Endodermal cell (in vitro differentiated cells): ENCODE data around the gene KIF16B. TPM values are rescaled to one million over a fixed set of nuclear protein-coding genes. Genes with fewer than 3 reads are reported as not detected.

ENCODE experiments used
- DNase-seq: peaks from one replicate; pipeline ENCODE4 v3.0.0-alpha.2; 2017
- H3K27ac ChIP-seq: 2 replicates; pipeline ENCODE4 v1.5.1; 2013; ENCODE audit warnings: mild to moderate bottlenecking, low read depth, low read length, moderate library complexity
- H3K27me3 ChIP-seq: 2 replicates; pipeline ENCODE4 v1.6.1; 2013; ENCODE audit warnings: mild to moderate bottlenecking, low read length, moderate library complexity; ENCODE audit not compliant: insufficient read depth, control insufficient read depth, poor library complexity, severe bottlenecking
- H3K36me3 ChIP-seq: 2 replicates; pipeline ENCODE4 v1.7.0; 2013; ENCODE audit warnings: mild to moderate bottlenecking, low read length, moderate library complexity; ENCODE audit not compliant: control insufficient read depth, insufficient read depth
- H3K4me1 ChIP-seq: one replicate; pipeline ENCODE4 v1.7.0; 2013; ENCODE audit warnings: low read length; ENCODE audit not compliant: control insufficient read depth, insufficient read depth
- H3K4me3 ChIP-seq: 2 replicates; pipeline ENCODE4 v1.5.1; 2013; ENCODE audit warnings: mild to moderate bottlenecking, low read length, moderate library complexity
- H3K9ac ChIP-seq: 2 replicates; pipeline ENCODE4 v1.6.1; 2013; ENCODE audit warnings: mild to moderate bottlenecking, low read length, moderate library complexity; ENCODE audit not compliant: poor library complexity, severe bottlenecking; ENCODE audit errors: extremely low read depth
- H3K9me3 ChIP-seq: 2 replicates; pipeline ENCODE4 v1.6.1; 2013; ENCODE audit warnings: mild to moderate bottlenecking, low read length, moderate library complexity; ENCODE audit not compliant: control insufficient read depth
- H3K27ac Mint-ChIP-seq: 2 replicates; pipeline ENCODE4 v1.8.0; 2020; ENCODE audit warnings: mixed read lengths
- H3K27me3 Mint-ChIP-seq: 2 replicates; pipeline ENCODE4 v1.8.0; 2021; ENCODE audit warnings: mild to moderate bottlenecking, mixed read lengths; ENCODE audit not compliant: insufficient read depth
- H3K36me3 Mint-ChIP-seq: 2 replicates; pipeline ENCODE4 v1.8.0; 2020; ENCODE audit warnings: low read depth, mixed read lengths
- H3K4me1 Mint-ChIP-seq: 2 replicates; pipeline ENCODE4 v1.8.0; 2020; ENCODE audit warnings: mixed read lengths
- H3K4me3 Mint-ChIP-seq: 2 replicates; pipeline ENCODE4 v1.8.0; 2020; ENCODE audit warnings: mild to moderate bottlenecking, moderate library complexity, mixed read lengths
- H3K9me3 Mint-ChIP-seq: 2 replicates; pipeline ENCODE4 v1.8.0; 2020; ENCODE audit warnings: mild to moderate bottlenecking, mixed read lengths
- WGBS, 2 experiments: methylation state at CpG; one replicate each; pipeline versions ENCODE4 v1.1.5 to v1.1.7; 2013; ENCODE audit warnings: missing lambda C conversion rate in 2 of 2, mixed read lengths in 1 of 2; ENCODE audit not compliant: insufficient coverage in 1 of 2, insufficient read length in 1 of 2; 5-methylcytosine and 5-hydroxymethylcytosine counted together
- total RNA-seq, 2 donors: library from RNA; stranded (reverse); fragmentation: NEBNext Ultra II Directional in 1 of 2; extraction: Animal tissue kit (Norgen Biotek cat#: 25700) in 1 of 2; gene quantifications; 2 replicates in 1 of 2; 3 replicates in 1 of 2; pipeline ENCODE4 v1.2.1, GENCODE V29; 2021
- TF ChIP-seq, protein P1 (sequence below): fragments of 200-600 bp; sonication (generic); conservative IDR thresholded peaks from 2 replicates; pipeline ENCODE4 v1.5.0; 2021; ENCODE audit warnings: antibody characterized with exemption, mild to moderate bottlenecking

KIF16B gene
- total RNA-seq, 2 donors from 2014 or later: 17.3 to 18.8 TPM

DNA sequence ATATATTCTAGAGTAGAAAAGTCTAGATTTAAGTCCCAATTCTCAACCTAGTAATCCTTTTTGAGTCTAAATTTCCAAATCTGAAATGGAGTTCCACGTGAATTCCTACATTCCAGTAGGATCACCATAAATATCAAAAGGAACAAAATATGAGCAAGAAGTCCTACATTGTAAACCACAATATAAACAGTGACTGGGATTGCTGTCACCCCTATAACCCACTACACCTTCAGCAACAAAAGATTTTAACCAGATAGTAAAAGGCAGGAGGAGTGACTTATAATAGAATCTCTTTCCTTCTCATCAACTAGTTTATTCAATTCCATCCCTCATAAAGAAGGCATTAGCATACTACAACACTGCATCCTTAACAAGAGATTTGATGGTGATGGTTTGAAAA lies 210.6 kb downstream of the KIF16B start:
- 80 to 100% methylated on average over 1 of the region's 1 CpG for WGBS, 2 experiments

DNA sequence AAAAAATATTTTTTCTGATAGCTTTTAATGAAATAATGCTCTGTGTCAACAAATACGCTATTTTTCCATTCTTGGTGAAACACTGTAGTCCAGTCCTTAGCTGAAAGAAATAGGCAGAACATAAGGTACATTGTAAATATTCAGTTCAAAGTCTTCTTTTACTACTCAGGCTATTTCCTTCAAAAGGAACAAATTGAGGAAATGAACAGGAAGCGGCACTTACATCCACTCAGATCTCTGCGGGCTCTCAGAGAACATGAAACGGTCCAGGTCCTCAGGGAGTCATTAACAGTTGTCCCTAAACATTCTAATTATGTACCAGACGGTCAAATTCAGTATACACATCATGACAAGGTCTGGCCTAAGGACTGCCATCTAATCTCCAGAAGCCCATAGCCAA lies 212.6 kb downstream of the KIF16B start:
- Mint-ChIP-seq H3K36me3 (peaks cover 7% of the 10 kb centered on the region), H3K4me3 (no peak overlapping the region), H3K27me3 (no peaks in the 10 kb centered on the region), H3K4me1 (no peaks in the 10 kb centered on the region), H3K9me3 (no peaks in the 10 kb centered on the region), H3K27ac (no peak overlapping the region)
- H3K4me3 ChIP-seq: no peak overlapping the region
- WGBS, 2 experiments: 89 to 94% methylated on average over 5 of the region's 5 CpGs
- H3K27me3 ChIP-seq: no peaks in the 10 kb centered on the region
- H3K4me1 ChIP-seq: no peaks in the 10 kb centered on the region
- no peak overlapping the region for H3K27ac ChIP-seq
- H3K36me3 ChIP-seq: no peaks in the 10 kb centered on the region
- DNase-seq: no peak
- no peaks in the 10 kb centered on the region for H3K9me3 ChIP-seq
- no peak overlapping the region for H3K9ac ChIP-seq
- TF ChIP-seq, protein P1, sequence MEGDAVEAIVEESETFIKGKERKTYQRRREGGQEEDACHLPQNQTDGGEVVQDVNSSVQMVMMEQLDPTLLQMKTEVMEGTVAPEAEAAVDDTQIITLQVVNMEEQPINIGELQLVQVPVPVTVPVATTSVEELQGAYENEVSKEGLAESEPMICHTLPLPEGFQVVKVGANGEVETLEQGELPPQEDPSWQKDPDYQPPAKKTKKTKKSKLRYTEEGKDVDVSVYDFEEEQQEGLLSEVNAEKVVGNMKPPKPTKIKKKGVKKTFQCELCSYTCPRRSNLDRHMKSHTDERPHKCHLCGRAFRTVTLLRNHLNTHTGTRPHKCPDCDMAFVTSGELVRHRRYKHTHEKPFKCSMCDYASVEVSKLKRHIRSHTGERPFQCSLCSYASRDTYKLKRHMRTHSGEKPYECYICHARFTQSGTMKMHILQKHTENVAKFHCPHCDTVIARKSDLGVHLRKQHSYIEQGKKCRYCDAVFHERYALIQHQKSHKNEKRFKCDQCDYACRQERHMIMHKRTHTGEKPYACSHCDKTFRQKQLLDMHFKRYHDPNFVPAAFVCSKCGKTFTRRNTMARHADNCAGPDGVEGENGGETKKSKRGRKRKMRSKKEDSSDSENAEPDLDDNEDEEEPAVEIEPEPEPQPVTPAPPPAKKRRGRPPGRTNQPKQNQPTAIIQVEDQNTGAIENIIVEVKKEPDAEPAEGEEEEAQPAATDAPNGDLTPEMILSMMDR: no peak

More for the DNA sequence above, 210.6 kb downstream of the KIF16B start:
- DNase-seq: no peak
- Mint-ChIP-seq H3K27ac (no peak overlapping the region), H3K36me3 (peaks cover 17% of the 10 kb centered on the region), H3K9me3 (no peaks in the 10 kb centered on the region), H3K4me3 (no peak overlapping the region), H3K27me3 (no peaks in the 10 kb centered on the region), H3K4me1 (no peaks in the 10 kb centered on the region)
- TF ChIP-seq, protein P1: no peak
- no peaks in the 10 kb centered on the region for H3K9me3 ChIP-seq
- no peak overlapping the region for H3K27ac ChIP-seq
- H3K4me1 ChIP-seq: no peaks in the 10 kb centered on the region
- H3K36me3 ChIP-seq: peaks cover 7% of the 10 kb centered on the region
- H3K27me3 ChIP-seq: no peaks in the 10 kb centered on the region
- H3K4me3 ChIP-seq: no peak overlapping the region
- H3K9ac ChIP-seq: no peak overlapping the region

DNA sequence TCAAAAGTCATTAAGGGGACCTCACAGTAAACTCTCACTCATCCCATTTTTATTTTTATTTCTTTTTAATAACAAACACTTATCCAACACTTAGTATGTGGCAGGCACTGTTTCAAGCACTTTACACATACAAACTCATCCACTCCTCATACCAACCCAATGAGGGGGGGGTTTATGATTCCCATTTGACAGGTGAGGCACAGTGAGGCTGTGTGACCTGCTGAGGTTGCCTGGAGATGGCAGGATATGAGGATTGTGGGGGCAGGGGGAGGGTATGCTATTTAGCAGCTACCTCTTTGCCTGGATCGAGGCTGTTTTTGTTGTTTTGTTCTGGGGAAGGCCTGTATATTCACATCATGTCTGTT lies 219.8 kb downstream of the KIF16B start:
- H3K9me3 ChIP-seq: no peaks in the 10 kb centered on the region
- DNase-seq: no peak
- no peak overlapping the region for H3K4me3 ChIP-seq
- no peak overlapping the region for H3K9ac ChIP-seq
- peaks cover 2% of the 10 kb centered on the region for H3K36me3 Mint-ChIP-seq
- no peaks in the 10 kb centered on the region for H3K36me3 ChIP-seq
- no peak overlapping the region for H3K27ac Mint-ChIP-seq
- no peak overlapping the region for H3K4me3 Mint-ChIP-seq
- H3K9me3 Mint-ChIP-seq: no peaks in the 10 kb centered on the region
- no peaks in the 10 kb centered on the region for H3K27me3 Mint-ChIP-seq
- H3K4me1 Mint-ChIP-seq: no peaks in the 10 kb centered on the region
- no peaks in the 10 kb centered on the region for H3K27me3 ChIP-seq
- TF ChIP-seq, protein P1: no peak
- WGBS, 2 experiments: 100% methylated on average over 1 of the region's 1 CpG; no CpG with 5 or more reads in 1 of the 2 experiments
- no peaks in the 10 kb centered on the region for H3K4me1 ChIP-seq
- H3K27ac ChIP-seq: no peak overlapping the region
